Pulmonary artery endothelial cell (primary cell): ENCODE measurements around the gene CENPP. TPM values are rescaled to one million over a fixed set of nuclear protein-coding genes. Genes with fewer than 3 reads are reported as not detected.
"Not testable (repeated sequence)": the region's sequence is repeated elsewhere in the genome, so short reads cannot be mapped to it uniquely, and the experiment has no call there.

Experiments
- DNase-seq: peaks from one replicate; pipeline ENCODE4 v3.0.0-alpha.2; 2011; ENCODE audit warnings: low read depth, low spot score
- total RNA-seq: library from RNA; depleted of rRNA; stranded (reverse); fragments of >200 nt; gene quantifications from 2 replicates; pipeline ENCODE4 v1.2.3, GENCODE V29; 2014

The CENPP gene
- total RNA-seq, 1 donor from 2014 or later, result 5.3 TPM

- no peak for DNase-seq
These were observed 205.1 kb downstream of the CENPP start for GRCh38 chr9:92530893-92531292.

- no peak for DNase-seq
These were observed 208.5 kb downstream of the CENPP start for GRCh38 chr9:92534204-92534603.

- no peak for DNase-seq
These were observed 208.9 kb downstream of the CENPP start for GRCh38 chr9:92534674-92535073.

GRCh38 chr9:92535940-92536850 is 210.4 kb downstream of the CENPP start, which contains the start of gene ECM2:
ECM2 (minus strand) TSS chr9:92535990; CDS start chr9:92522866, 13,124 bp downstream.
- no peak for DNase-seq

- DNase-seq, result no peak
These were observed 212.8 kb downstream of the CENPP start for GRCh38 chr9:92538541-92538940.

GRCh38 chr9:92543972-92544371 is 218.2 kb downstream of the CENPP start:
- DNase-seq, result no peak

- DNase-seq, result no peak
These were observed 219.3 kb downstream of the CENPP start for GRCh38 chr9:92545002-92545510.

GRCh38 chr9:92547356-92547755 is 221.6 kb downstream of the CENPP start:
- no peak for DNase-seq

- no peak for DNase-seq
These were observed 225.0 kb downstream of the CENPP start for GRCh38 chr9:92550765-92551164.

GRCh38 chr9:92558612-92559374 is 233.0 kb downstream of the CENPP start:
- DNase-seq, result no peak

GRCh38 chr9:92561374-92562330 is 235.9 kb downstream of the CENPP start:
- DNase-seq, result no peak

GRCh38 chr9:92562461-92562967 is 236.8 kb downstream of the CENPP start:
- no peak for DNase-seq

GRCh38 chr9:92563116-92564100 is 237.7 kb downstream of the CENPP start:
- DNase-seq, result no peak

- no peak for DNase-seq
These were observed 238.8 kb downstream of the CENPP start for GRCh38 chr9:92564504-92564903.

- DNase-seq, result no peak
These were observed 239.2 kb downstream of the CENPP start for GRCh38 chr9:92564982-92565381.

GRCh38 chr9:92571871-92572270 is 246.1 kb downstream of the CENPP start:
- not testable (repeated sequence) for DNase-seq

- not testable (repeated sequence) for DNase-seq
These were observed 247.9 kb downstream of the CENPP start for GRCh38 chr9:92573612-92574011.

GRCh38 chr9:92576175-92576574 is 250.4 kb downstream of the CENPP start:
- DNase-seq, result no peak

- DNase-seq, result no peak
These were observed 264.2 kb downstream of the CENPP start for GRCh38 chr9:92589923-92590322.
